MCF 10A (cell line): ENCODE data around the gene BCAT1. TPM values are rescaled to one million over a fixed set of nuclear protein-coding genes. Genes with fewer than 3 reads are reported as not detected.
A peak's percentile ranks its signal among the peaks of the same experiment; 100 is the strongest.
"Not testable (repeated sequence)": the region's sequence is repeated elsewhere in the genome, so short reads cannot be mapped to it uniquely, and the experiment has no call there.

Source experiments
- BruUV-seq: library from RNA; stranded (reverse); fragments of 400-500 nt; replicated peaks from 2 replicates; lab custom pipeline; 2021; lab: Mats Ljungman, UMichigan
- CTCF ChIA-PET: fragments of 300-600 bp; sonication (Branson Sonifier 250); formaldehyde crosslinking; extraction: SDS; loops from one replicate; lab custom pipeline; 2021; ENCODE audit warnings: antibody characterized with exemption, inconsistent platforms; lab: Yijun Ruan, JAX
- POLR2A ChIA-PET: fragments of 300-600, 350-650 bp; sonication (Branson Sonifier 250); formaldehyde crosslinking; extraction: SDS; loops from one replicate; lab custom pipeline; 2020; ENCODE audit warnings: antibody characterized with exemption, inconsistent platforms; lab: Yijun Ruan, JAX
- DNase-seq: peaks from one replicate; pipeline ENCODE4 v3.0.0-alpha.2; 2018; ENCODE audit not compliant: unreplicated experiment
- H3K27ac Mint-ChIP-seq: one replicate; pipeline ENCODE4 v1.8.0; 2022; ENCODE audit warnings: mild to moderate bottlenecking, low read depth, mixed read lengths; ENCODE audit not compliant: unreplicated experiment
- H3K27me3 Mint-ChIP-seq: one replicate; pipeline ENCODE4 v1.8.0; 2022; ENCODE audit warnings: mixed read lengths; ENCODE audit not compliant: insufficient read depth, unreplicated experiment
- H3K36me3 Mint-ChIP-seq: one replicate; pipeline ENCODE4 v1.8.0; 2022; ENCODE audit warnings: mild to moderate bottlenecking, moderate library complexity, mixed read lengths; ENCODE audit not compliant: insufficient read depth, unreplicated experiment
- H3K4me1 Mint-ChIP-seq: one replicate; pipeline ENCODE4 v1.8.0; 2022; ENCODE audit warnings: mixed read lengths; ENCODE audit not compliant: insufficient read depth, unreplicated experiment
- H3K4me3 Mint-ChIP-seq: one replicate; pipeline ENCODE4 v1.8.0; 2022; ENCODE audit warnings: mild to moderate bottlenecking, moderate library complexity, mixed read lengths; ENCODE audit not compliant: unreplicated experiment
- H3K9me3 Mint-ChIP-seq: one replicate; pipeline ENCODE4 v1.8.0; 2022; ENCODE audit warnings: mixed read lengths; ENCODE audit not compliant: unreplicated experiment
- CTCF ChIP-seq: fragments of 200-600 bp; IDR thresholded peaks from one replicate; pipeline ENCODE4 v1.8.0; 2022; ENCODE audit warnings: antibody characterized with exemption, mild to moderate bottlenecking; ENCODE audit not compliant: unreplicated experiment
- intact Hi-C: fragments of 100-400 bp; cut with micrococcal nuclease; formaldehyde crosslinking; loops from 2 replicates; pipeline ENCODE4 v1.14.1; 2022
- total RNA-seq: library from RNA; stranded (reverse); gene quantifications from 2 replicates; pipeline ENCODE4 v1.2.3, GENCODE V29; 2022

The BCAT1 gene
- total RNA-seq, 1 experiment from 2014 or later: 0.12 TPM

GRCh38 chr12:24966951-24967564, 18.2 kb upstream of the BCAT1 start:
- CTCF ChIA-PET: interaction anchor here (0.6 to 1.3 kb wide), 4 partner anchors 17 to 187 kb away, joined by 3 to 6 read pairs (median 4); no protein-coding TSS in a partner anchor
- no peak overlapping the region for H3K27ac Mint-ChIP-seq

GRCh38 chr12:24964342-24964741, 15.4 kb upstream of the BCAT1 start:
- intact Hi-C loops: no loop called here
- ChIA-PET POLR2A (interaction anchor here (0.6 kb wide), 1 partner anchor 153 kb away, joined by 3 read pairs; no protein-coding TSS in a partner anchor), CTCF (interaction anchor here (0.6 to 1.0 kb wide), 2 partner anchors 8 to 162 kb away, joined by 3 to 4 read pairs; no protein-coding TSS in a partner anchor)
- H3K36me3 Mint-ChIP-seq: no peaks in the 10 kb centered on the region
- no peaks in the 10 kb centered on the region for H3K27me3 Mint-ChIP-seq
- H3K9me3 Mint-ChIP-seq: peaks cover 9% of the 10 kb centered on the region
- H3K27ac Mint-ChIP-seq: no peak overlapping the region
- H3K4me3 Mint-ChIP-seq: no peak overlapping the region
- no peak for TF ChIP-seq CTCF
- DNase-seq: no peak
- BruUV-seq: no TSS peak
- peaks cover 5% of the 10 kb centered on the region for H3K4me1 Mint-ChIP-seq

More at GRCh38 chr12:24966951-24967564, 18.2 kb upstream of the BCAT1 start:
- intact Hi-C loops: no loop called here
- Mint-ChIP-seq H3K4me1 (peaks cover 5% of the 10 kb centered on the region), H3K4me3 (no peak overlapping the region), H3K36me3 (no peaks in the 10 kb centered on the region), H3K27me3 (no peaks in the 10 kb centered on the region), H3K9me3 (peaks cover 9% of the 10 kb centered on the region)
- TF ChIP-seq CTCF: no peak
- POLR2A ChIA-PET: interaction anchor here (0.8 kb wide), 1 partner anchor 10 kb away, joined by 3 read pairs; no protein-coding TSS in a partner anchor
- no TSS peak for BruUV-seq
- DNase-seq: no peak

GRCh38 chr12:24960222-24960855, 11.4 kb upstream of the BCAT1 start:
- BruUV-seq: no TSS peak
- intact Hi-C loops: no loop called here
- no peaks in the 10 kb centered on the region for H3K36me3 Mint-ChIP-seq
- H3K9me3 Mint-ChIP-seq: peaks cover 9% of the 10 kb centered on the region
- TF ChIP-seq CTCF: peak; percentile 66
- DNase-seq: peak; percentile 59
- H3K27me3 Mint-ChIP-seq: no peaks in the 10 kb centered on the region
- no peaks in the 10 kb centered on the region for H3K4me1 Mint-ChIP-seq
- H3K4me3 Mint-ChIP-seq: no peak overlapping the region
- POLR2A ChIA-PET: interaction anchor here (0.8 kb wide), 1 partner anchor 11 kb away, joined by 3 read pairs; no protein-coding TSS in a partner anchor
- no peak overlapping the region for H3K27ac Mint-ChIP-seq
- CTCF ChIA-PET: interaction anchor here (0.6 to 2.1 kb wide), 11 partner anchors 11 to 427 kb away, joined by 3 to 15 read pairs (median 4); partner anchors contain the start of gene BCAT1

- CTCF ChIA-PET: interaction anchor here (1.2 kb wide), 1 partner anchor 35 kb away, joined by 4 read pairs; no protein-coding TSS in a partner anchor
- H3K4me3 Mint-ChIP-seq, H3K27me3 Mint-ChIP-seq, H3K27ac Mint-ChIP-seq, H3K36me3 Mint-ChIP-seq, H3K4me1 Mint-ChIP-seq, DNase-seq, H3K9me3 Mint-ChIP-seq, BruUV-seq, intact Hi-C loops: not testable (repeated sequence)
- POLR2A ChIA-PET: interaction anchor here (0.7 kb wide), 1 partner anchor 15 kb away, joined by 3 read pairs; no protein-coding TSS in a partner anchor
Measured at GRCh38 chr12:24956351-24956750, 7.5 kb upstream of the BCAT1 start.
